ENCODE results near the gene RUSC2. TPM values are rescaled to one million over a fixed set of nuclear protein-coding genes. Genes with fewer than 3 reads are reported as not detected.

The RUSC2 gene
- total and polyA plus RNA-seq, 10 of the 15 experiments (the other 5 are each of a cell fraction or from before 2014, with no cell fraction given), result not detected

GRCh38 chr9:35518981-35519679 is 29.2 kb downstream of the RUSC2 start:
- no peaks in the 10 kb centered on the region for H3K4me1 ChIP-seq (ENCODE audit: control insufficient read depth, insufficient read depth, low read length)
- ChIA-PET CTCF (no interaction called here), SMC1A (ENCODE audit: uncharacterized antibody, unreplicated experiment) (interaction anchor here (1.0 kb wide), 1 partner anchor 10 kb away, joined by 3 read pairs; no protein-coding TSS in a partner anchor), RAD21 (ENCODE audit: unreplicated experiment) (no interaction called here), POLR2A (no interaction called here)
- ATAC-seq (no peak), FAIRE-seq (no peak), DNase-seq (ENCODE audit: low read depth, low spot score) (no peak)
- H2AFZ ChIP-seq (ENCODE audit: control insufficient read depth, low read depth, low read length), result no peak overlapping the region
- in situ Hi-C loops (cut with MboI) (no loop called here), intact Hi-C loops (cut with micrococcal nuclease; ENCODE audit: unreplicated experiment) (no loop called here)
- H3K27ac ChIP-seq (ENCODE audit: control insufficient read depth, insufficient read depth), result no peak overlapping the region
- TF ChIP-seq PBX3 (IDR thresholded peaks at IDR 0.05; ENCODE audit: insufficient replicate concordance, low read depth, low read length), result no peak
- TF ChIP-seq MXI1 (IDR thresholded peaks at IDR 0.05; ENCODE audit: low read depth, low read length), result no peak
- TF ChIP-seq RBBP5 (conservative IDR thresholded peaks at IDR 0.05), result no peak
- no peak for TF ChIP-seq HSF1 (IDR thresholded peaks at IDR 0.05; ENCODE audit: low read depth, low read length)
- TF ChIP-seq CREM (IDR thresholded peaks at IDR 0.05; ENCODE audit: low read depth), result no peak
- TF ChIP-seq BACH1 (IDR thresholded peaks at IDR 0.05; ENCODE audit: borderline replicate concordance), result no peak
- no peak for TF ChIP-seq DPF2 (IDR thresholded peaks at IDR 0.05)
- TF ChIP-seq, protein P1, sequence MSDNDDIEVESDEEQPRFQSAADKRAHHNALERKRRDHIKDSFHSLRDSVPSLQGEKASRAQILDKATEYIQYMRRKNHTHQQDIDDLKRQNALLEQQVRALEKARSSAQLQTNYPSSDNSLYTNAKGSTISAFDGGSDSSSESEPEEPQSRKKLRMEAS (IDR thresholded peaks at IDR 0.05; ENCODE audit: low read depth, low read length), result no peak
- no TSS peak for BruUV-seq (replicated peaks)
- H3K27me3 ChIP-seq (replicated peaks in 1 of 2; ENCODE audit: control insufficient read depth in 2 of 2, insufficient read depth in 2 of 2, low read length in 1 of 2), result no peaks in the 10 kb centered on the region; a peak in 1 of 4 replicates
- H4K20me1 ChIP-seq (ENCODE audit: control insufficient read depth, insufficient read depth), result no peaks in the 10 kb centered on the region
- H3K4me3 ChIP-seq, result no peak overlapping the region
- 41% methylated on average over 5 of the region's 5 CpGs for WGBS (ENCODE audit: insufficient coverage, insufficient replicate concordance, low lambda C conversion rate, missing lambda C conversion rate)
- H3K4me2 ChIP-seq (ENCODE audit: control insufficient read depth, insufficient read depth), result no peak overlapping the region
- H3K79me2 ChIP-seq (ENCODE audit: control insufficient read depth, insufficient read depth, low read length), result no peaks in the 10 kb centered on the region
- no peak overlapping the region for H3K9ac ChIP-seq (ENCODE audit: control insufficient read depth, insufficient read depth, low read length)
- no peaks in the 10 kb centered on the region for H3K9me3 ChIP-seq (replicated peaks; ENCODE audit: control insufficient read depth, insufficient read depth, low read length)
- H3K36me3 ChIP-seq (ENCODE audit: control insufficient read depth in 2 of 2, insufficient read depth in 2 of 2, low read length in 1 of 2), result no peaks in the 10 kb centered on the region
